ENCODE data around the gene FAM114A1.

The FAM114A1 gene

GRCh38 chr4:38870098-38870808 is 2.6 kb downstream of the FAM114A1 start:
- no peak overlapping the region for H3K27ac ChIP-seq
- TF ChIP-seq ZFX (IDR thresholded peaks at IDR 0.05; ENCODE audit: borderline replicate concordance) (no peak), CTCF (IDR thresholded peaks at IDR 0.05) (no peak)

GRCh38 chr4:38871593-38871992 is 4.0 kb downstream of the FAM114A1 start:
- peak overlapping the region; percentile 89 for H3K27ac ChIP-seq
- no peak for TF ChIP-seq ZFX (IDR thresholded peaks at IDR 0.05; ENCODE audit: borderline replicate concordance)

- TF ChIP-seq ZFX (IDR thresholded peaks at IDR 0.05; ENCODE audit: borderline replicate concordance) (no peak), CTCF (IDR thresholded peaks at IDR 0.05) (no peak)
- H3K27ac ChIP-seq: peak overlapping the region; percentile 89
Observed at GRCh38 chr4:38872620-38873019, 5.0 kb downstream of the FAM114A1 start.

- H3K27ac ChIP-seq: peak overlapping the region; percentile 89
- TF ChIP-seq ZFX (IDR thresholded peaks at IDR 0.05; ENCODE audit: borderline replicate concordance) (no peak), CTCF (IDR thresholded peaks at IDR 0.05) (no peak)
Observed at GRCh38 chr4:38873290-38873944, 5.8 kb downstream of the FAM114A1 start.

GRCh38 chr4:38876636-38877035 is 9.0 kb downstream of the FAM114A1 start:
- TF ChIP-seq ZFX (IDR thresholded peaks at IDR 0.05; ENCODE audit: borderline replicate concordance) (no peak), CTCF (IDR thresholded peaks at IDR 0.05) (no peak)
- no peak overlapping the region for H3K27ac ChIP-seq

GRCh38 chr4:38884254-38884653 is 16.6 kb downstream of the FAM114A1 start:
- TF ChIP-seq ZFX (IDR thresholded peaks at IDR 0.05; ENCODE audit: borderline replicate concordance): no peak
- no peak for TF ChIP-seq CTCF (IDR thresholded peaks at IDR 0.05)
- H3K27ac ChIP-seq: no peak overlapping the region

- no peak overlapping the region for H3K27ac ChIP-seq
- TF ChIP-seq ZFX (IDR thresholded peaks at IDR 0.05; ENCODE audit: borderline replicate concordance) (no peak), CTCF (IDR thresholded peaks at IDR 0.05) (no peak)
Observed at GRCh38 chr4:38889143-38889542, 21.5 kb downstream of the FAM114A1 start.
